GM21825 (cell line): Measurements from ENCODE around the gene PRR36.

Experiments
- ATAC-seq: cut with Tn5 transposase; IDR thresholded peaks from one replicate; pipeline ENCODE4 v1.9.1; 2021; ENCODE audit warnings: mild to moderate bottlenecking, moderate library complexity; ENCODE audit not compliant: unreplicated experiment

PRR36 gene

DNA sequence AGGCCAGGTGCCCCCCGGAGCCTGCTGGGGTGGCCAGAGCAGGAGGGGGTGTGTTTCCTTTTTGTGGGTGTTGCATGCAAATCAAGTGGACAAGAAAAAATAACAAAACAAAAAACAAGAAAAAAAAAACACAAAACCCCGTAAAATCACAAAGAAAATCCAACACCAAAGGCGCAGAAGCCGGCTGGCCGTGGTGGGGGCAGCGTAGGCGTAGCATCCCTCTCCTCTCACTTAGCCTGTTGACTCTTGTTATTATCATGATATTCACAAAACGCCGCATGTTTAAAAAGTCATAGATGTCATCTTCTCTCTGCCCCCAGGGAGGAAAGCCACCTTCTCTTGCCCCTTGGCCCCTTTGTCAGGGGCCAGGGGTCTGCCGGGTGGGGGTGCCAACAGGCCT lies 39.5 kb upstream of the PRR36 start:
- no peak for ATAC-seq

DNA sequence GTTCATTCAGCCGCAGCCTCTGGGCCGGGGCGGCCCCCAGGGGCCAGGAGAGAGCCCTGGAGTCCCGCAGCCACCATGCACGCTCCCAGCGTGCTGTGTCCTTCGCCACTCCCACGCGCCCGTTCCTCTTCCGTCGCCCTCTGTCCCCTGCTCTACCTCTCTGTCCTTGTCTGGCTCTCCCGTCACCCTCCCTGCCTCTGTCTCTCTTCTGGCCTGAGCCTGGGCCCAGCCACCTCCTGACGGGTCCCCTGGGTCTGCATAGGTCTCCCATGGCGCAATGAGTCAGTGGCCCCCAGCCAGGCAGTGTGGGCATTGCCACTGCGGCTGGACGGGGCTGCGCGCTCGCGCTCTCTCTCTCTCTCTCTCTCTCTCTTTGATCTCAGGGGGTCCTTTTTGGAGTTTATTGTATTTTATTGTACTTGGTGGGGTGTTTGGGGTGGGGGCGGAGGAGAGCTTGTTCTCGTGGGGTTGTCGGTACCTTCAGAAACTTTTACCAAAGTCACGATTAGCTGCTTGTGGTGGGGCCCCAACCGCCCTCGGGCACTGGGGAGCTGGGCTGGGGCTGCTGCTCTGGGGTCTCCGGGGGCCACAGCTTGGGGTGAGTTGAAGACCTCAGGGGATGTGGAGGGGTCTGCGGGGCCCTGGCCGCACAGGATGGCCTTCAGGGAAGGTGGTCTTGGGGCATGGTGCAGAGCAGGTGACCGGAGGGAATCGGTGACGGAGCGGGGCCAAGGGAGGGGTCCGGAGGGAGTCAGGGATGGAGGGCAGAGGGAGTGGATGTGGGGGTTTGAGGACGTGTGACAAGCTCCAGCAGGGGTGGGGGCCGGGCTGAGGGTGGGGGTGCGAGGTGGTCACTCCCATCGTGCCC lies 38.7 kb upstream of the PRR36 start:
- ATAC-seq: no peak

DNA sequence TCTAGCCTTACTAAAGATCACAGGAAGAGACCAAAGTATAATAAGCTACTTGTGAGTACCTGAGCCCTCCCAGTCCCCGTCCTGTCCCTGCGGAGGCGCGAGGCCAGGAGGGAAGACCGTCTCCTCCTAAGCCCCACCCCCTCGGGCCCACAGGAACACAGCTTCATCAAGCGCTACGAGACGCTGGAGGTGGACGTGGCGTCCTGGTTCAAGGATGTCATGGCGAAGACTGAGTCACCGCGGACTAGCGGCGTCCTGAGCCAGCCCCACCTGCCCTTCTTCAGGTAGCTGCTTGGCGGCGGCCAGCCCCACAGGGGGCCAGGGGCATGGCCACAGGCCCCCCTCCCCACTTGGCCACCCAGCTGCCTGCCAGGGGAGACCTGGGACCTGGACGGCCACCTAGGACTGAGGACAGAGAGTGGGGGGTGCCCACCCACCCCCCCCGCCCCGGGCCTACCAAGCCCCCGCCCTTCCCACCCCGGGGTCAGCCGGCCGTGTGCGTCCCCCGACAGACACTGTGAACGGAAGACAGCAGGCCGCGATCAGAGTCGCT lies 38.0 kb upstream of the PRR36 start:
- no peak for ATAC-seq

DNA sequence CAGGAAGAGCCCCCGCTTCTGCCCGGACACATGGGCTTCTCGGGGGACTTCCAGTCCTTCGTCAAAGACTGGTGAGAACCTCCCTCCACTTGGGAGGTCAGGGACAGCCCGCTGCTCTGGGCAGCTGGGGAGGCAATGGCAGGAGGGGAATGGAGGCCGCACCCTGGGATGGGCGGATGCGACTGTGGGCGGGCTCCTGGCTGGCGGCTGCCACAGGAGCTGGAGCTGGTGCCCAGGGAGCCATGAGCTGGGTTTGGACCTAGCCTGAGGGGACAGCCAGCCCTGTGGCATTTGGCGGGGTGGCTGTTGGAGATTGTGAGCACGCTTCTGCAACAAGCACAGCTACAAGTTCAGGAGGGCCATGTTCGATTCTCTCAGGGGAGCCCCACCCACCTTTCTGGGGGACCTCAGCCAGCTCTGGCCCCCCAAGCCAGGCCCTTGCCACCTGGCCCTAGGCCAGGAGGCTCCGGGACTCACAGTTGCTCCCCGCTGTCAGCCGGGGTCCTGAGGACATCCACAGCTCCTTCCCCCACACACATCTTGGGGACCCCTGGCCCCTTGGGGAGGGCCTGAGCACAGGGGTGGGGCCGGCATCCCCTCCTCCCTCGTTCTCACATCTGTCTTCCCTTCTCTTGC lies 37.4 kb upstream of the PRR36 start:
- no peak for ATAC-seq

DNA sequence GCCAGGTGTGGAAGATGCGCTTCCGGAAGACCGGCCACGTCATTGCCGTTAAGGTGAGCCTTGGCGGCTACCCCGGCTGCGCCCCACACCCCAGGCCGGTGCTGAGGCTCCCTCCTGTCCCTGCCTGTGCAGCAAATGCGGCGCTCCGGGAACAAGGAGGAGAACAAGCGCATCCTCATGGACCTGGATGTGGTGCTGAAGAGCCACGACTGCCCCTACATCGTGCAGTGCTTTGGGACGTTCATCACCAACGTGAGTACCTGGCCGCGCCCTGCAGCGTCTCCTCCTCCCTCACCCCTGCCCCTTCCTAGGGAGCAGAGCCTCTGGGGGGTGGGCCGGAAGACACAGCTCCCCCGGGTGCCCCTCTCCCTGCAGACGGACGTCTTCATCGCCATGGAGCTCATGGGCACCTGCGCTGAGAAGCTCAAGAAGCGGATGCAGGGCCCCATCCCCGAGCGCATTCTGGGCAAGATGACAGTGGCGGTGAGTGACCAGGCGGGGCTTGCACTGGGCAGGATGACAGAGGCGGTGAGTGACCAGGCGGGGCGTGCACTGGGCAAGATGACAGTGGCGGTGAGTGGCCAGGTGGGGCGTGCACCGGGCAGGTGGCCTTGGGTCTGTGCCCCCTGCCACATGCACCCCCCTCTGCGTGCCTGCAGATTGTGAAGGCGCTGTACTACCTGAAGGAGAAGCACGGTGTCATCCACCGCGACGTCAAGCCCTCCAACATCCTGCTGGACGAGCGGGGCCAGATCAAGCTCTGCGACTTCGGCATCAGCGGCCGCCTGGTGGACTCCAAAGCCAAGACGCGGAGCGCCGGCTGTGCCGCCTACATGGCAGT lies 36.4 kb upstream of the PRR36 start:
- no peak for ATAC-seq

DNA sequence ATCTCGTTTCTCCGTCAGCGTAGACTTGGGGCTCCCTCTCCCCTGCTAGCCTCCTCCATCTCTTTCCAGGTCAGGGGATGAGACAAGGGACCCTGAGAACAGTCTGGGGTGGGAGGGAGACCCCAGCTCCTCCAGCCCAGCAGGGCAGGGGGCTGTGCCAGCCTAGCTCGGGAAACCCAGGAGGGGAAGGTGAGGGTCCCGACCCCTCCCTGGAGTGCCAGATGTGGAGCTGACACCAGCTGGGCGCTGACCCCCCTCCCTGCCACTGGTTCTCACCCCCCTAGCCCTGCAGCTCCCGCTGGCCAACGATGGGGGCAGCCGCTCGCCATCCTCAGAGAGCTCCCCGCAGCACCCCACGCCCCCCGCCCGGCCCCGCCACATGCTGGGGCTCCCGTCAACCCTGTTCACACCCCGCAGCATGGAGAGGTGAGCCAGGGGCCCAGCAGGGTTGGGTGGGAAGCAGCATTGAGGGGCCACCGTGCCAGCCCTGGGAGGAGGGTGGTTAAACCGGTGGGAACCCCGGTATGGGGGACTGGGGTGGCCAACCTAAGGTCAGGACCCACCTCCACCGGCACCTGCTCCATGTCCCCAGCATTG lies 35.4 kb upstream of the PRR36 start:
- ATAC-seq: no peak

DNA sequence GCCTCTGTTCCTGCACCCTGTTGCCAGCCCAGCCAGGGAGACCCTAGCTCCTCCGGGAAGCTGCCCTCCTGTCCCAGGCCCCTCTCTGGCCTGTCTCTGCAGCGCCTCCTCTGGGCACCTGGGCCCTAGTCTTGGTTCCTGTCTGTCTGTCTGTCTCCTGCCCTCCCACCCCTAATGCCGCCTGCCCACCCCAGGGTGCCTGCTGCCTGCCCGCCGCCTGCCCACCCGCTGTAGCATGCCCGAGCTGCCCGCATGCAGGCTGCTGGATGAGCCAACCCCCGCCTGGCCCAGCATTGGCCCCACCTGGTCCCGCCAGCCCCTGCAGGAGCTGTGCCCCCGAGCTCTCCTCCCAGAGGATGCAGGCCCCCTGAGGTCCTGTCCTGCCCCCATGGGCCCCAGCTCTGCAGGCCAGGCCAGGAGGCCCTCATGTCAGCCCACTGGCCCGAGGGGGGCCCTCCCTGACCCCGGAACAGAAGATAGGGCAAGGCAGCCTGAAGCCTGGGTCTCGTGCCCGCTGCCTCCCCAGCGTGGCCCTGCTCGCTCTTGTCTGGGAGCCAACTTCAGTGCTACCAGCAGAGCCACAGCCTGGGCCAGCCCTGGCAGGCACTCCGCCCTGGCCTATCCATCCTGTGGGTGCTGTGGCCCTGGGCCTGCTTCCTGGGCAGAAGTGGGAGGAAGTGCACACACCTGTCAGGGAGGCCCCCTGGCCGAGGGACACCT lies 34.7 kb upstream of the PRR36 start:
- ATAC-seq: no peak

DNA sequence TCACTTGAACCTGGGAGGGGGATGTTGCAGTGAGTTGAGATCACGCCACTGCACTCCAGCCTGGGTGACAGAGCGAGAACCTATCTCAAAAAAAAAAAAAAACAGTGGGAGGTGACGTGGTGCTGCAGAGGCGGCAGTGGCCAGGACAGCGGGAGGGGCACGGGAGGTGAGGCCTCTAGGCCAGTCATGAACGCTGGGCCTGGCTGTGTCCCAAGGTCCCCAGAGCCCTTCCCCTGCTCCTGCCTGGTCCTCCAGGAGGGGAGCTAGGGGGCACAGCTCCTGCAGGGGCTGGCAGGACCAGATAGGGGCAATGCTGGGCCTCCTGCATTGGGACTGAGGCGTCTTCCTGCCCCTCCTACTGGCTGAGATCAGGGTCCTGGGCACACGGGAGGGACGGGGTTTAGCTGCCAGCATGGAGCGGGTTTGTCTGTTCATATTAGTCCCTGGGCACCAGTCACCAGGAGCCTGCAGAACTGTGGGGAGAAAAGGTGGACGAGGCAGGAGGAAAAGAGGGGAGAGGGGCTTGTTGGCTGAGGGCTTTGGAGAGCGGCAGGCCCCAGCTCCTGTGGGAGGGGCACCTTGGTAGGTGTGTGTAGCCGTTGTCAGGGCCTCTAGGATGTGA lies 34.0 kb upstream of the PRR36 start:
- no peak for ATAC-seq

DNA sequence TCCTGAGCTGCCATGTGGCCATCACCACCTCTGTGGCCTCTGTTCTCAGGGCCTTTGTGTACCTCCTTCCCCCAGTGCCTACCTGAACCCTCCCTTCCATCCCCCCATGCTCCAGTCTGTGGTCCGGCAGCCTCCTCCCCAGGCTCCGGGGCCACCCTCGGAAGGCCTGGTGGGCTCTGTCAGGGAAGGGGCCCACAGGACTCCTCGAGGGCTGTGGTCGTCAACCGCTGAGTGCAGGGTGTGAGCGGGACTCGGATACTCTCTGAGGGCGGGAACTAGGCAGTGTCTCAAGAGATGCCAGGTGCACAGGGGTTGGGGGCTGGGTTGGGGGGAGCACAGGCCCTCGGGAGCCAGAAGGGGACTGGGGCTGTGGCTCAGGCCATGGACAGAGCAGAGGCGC lies 33.4 kb upstream of the PRR36 start:
- ATAC-seq: no peak

DNA sequence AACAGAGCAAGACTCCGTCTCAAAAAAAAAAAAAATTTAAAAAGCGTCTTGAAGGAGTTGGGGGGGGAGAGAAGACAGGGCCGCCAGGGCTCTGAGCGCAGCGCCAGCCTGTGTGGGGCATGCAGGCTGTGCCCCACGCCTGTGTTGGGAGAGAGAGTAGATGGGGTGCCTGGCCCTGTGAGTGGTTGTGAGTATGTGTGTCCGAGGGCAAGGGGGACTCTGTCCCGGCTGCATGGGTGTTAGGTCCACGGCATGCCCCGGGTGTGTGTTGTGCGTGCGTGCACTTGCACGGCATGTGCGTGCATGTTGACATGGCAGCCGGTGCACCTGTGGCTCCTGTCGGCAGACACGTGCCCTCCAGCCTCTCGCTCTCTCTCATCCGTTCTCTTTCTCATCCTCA lies 32.9 kb upstream of the PRR36 start:
- no peak for ATAC-seq

DNA sequence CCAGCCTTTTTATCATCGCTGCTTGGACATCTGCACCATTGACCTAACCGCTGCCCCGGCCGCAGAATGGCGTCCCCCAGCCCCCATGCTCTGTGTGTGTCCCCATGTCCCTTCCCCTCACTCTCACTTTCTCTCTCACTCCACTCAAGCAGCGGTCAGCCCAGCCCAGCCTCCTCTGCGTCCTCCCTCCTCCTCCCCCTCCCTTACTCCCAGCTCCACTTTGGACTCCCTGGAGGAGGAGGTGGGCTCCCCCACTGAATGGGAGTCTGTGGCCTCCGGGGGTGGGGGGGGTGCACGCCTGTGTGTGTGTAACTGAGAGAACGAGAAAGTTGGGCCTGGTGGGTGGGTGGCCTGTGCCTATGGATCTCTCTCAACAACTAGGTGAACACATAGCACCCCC lies 31.7 kb upstream of the PRR36 start:
- ATAC-seq: no peak

DNA sequence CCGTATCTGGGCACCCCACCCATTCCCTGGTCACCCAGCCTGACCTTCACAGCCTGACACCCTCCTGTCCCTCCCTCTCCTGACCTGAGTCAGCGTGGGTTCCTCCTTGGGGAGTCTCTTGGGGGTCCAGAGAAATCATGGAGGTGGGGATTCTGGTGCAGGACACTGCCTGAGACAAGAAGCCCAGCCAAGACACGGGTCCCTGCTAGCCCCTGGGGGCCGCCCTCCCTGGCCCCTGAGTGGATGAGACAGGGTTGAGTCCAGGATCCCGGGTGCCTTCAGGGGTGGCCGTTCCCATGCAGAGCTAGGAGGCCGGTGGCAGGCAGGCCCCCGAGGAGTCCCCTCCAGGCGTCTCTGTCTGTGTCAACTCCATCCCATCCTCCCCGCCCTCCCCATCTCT lies 31.1 kb upstream of the PRR36 start:
- ATAC-seq: no peak

DNA sequence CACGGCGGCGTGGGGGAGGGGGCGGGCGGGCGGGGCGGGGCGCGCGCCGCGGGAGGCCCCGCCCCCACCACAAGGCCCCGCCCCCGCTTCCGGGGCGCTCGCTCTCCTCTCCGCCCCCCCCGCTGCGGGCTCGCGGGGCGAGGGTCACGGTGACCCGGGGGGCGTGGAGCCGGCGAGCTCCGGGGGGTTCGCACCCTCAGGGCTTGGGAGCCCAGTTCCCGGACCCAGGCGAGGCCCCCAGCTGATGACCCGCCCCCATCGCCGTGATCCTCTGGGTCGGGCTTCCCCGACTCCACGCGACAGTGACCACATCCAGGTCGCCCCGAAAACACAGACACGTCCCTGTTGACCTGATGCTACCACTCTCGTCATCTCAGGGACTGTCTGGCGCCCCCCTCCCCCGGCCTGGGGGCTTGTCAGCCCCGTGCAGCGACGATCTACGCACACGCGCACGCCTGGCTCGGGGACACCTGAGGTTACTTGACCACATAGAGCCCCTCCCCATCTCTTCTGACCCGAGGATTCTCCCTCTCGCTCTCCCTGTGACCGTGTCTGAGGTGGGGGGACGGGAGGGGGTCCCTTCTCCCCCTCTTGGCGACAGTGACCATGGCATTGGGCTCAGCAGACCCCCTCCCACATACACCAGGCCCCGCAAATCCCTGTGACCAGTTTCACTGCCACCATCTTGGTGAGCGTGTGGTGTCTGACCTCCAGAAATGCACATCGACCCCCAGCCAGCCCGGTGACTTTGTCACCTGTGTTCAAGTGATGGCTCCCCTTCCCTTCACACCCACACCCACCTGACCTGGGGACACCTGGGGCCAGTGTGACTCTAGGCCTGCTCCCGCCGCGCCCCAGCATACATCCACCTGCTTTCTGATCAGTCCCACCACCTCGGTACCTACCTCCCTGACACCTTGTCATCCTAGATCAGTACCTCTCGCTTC lies 30.2 kb upstream of the PRR36 start:
- ATAC-seq: peak; percentile 26

DNA sequence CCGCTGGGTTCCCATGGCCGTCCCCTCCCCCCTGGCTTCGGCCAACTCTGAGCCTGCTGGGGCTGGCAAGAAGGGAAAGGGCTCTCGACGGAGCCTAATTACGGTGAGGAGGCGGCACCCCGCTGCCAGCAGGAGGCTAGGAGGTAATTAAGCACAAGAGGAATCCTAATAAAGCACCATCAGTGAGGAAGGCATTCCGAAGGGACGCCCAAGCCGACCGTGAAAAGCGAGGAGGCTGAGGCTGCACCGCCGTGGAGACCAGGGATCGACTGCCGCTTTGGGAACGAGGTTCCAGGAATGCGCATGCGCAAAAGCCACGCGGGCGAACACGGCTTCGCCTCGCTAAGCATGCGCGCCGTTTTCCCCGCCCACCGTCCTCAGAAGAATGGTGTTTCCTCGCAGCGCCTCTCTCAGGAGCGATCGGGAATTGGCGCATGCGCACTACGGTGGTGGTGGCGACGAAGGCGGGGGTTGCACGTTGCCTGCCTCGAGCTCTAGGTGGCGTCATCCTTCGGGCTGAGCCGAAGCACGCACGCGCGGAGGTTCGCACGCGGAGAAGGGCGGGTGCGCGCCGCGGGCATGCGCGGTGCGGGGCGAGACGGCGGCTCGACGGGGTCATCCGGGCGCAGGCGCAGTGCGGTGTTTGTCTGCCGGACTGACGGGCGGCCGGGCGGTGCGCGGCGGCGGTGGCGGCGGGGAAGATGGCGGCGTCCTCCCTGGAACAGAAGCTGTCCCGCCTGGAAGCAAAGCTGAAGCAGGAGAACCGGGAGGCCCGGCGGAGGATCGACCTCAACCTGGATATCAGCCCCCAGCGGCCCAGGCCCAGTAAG lies 29.3 kb upstream of the PRR36 start, which contains the start of gene MAP2K7:
TSS of gene MAP2K7 (plus strand) at position 634 of the 830 bp plus-strand sequence. CDS start at position 702, 68 bp downstream.
- ATAC-seq: peak; percentile 74

DNA sequence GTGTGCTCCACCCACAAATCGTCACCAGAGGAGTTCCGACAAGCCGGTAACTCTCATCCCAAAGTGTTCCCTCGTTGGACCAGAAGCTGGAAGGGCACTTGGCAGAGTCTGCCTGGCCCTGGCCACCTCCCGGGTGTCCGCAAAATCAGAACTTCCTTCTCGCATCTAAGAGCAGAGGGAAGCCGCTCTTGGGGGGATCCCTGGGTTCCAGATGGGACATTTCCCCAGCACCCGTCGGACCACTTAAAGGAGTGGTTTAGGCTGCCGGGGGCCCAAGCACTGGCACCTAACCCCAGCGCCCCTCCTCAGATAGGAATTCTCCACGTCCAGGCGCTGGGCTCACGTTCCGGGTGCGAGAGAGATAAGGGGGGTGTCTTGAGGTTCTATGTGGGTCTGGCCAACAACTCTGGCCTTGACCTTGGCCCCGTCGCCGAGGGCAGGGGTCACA lies 28.6 kb upstream of the PRR36 start:
- no peak for ATAC-seq

DNA sequence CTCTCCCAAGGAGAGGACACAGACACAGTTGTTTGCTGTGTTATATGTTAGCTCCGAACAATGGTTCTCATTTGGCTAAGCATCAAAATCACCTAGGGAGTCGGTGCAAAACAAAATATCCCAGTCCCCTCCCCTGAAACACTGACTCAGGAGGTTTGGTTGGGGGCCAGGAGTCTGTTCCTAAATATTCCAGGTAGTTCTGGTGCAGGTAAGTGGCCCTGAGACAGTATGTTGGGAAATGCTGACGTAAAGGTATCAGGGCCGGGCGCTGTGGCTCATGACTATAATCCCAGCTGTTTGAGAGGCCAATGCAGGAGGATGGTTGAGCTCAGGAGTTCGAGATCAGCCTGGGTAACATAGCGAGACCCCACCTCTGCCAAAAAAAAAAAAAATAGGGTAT lies 27.1 kb upstream of the PRR36 start:
- no peak for ATAC-seq

DNA sequence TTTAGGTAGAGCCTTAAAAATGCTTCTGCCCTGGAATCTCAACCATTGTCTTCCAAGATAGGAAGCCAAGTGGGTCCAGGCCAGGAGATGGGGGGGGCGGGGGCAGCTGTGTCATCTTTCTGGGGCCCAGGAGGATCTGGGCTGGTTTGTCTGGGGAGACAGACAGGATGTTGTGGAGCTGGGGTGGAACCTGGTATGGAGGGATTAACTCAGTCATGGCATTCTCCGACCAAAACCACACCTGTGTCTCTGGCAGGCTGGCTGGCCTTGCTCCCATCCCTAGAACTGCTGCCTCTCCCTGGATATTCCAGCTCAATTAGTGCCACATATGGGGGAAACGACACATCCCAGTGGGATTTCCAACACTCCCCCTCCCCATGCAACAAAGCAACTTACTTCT lies 26.7 kb upstream of the PRR36 start:
- no peak for ATAC-seq

DNA sequence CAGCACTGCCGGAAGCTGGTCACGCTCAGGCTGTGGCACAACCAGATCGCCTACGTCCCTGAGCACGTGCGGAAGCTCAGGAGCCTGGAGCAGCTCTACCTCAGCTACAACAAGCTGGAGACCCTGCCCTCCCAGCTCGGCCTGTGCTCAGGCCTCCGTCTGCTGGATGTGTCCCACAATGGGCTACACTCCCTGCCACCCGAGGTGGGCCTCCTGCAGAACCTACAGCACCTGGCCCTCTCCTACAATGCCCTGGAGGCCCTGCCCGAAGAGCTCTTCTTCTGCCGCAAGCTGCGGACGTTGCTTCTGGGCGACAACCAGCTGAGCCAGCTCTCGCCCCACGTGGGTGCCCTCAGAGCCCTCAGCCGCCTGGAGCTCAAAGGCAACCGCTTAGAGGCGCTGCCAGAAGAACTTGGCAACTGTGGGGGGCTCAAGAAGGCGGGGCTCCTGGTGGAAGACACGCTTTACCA lies 26.2 kb upstream of the PRR36 start:
- ATAC-seq: no peak
